NCI-H2081 treated with DMSO at 0.1 percent for 48 hours (cell line): ENCODE measurements around the gene FXYD5.

Experiments used
- DNase-seq: peaks from one replicate; lab custom pipeline; 2025; lab: John Stamatoyannopoulos, UW

The FXYD5 gene

GRCh38 chr19:35156673-35157014, 2.1 kb downstream of the FXYD5 start:
- DNase-seq, result no peak

DNA sequence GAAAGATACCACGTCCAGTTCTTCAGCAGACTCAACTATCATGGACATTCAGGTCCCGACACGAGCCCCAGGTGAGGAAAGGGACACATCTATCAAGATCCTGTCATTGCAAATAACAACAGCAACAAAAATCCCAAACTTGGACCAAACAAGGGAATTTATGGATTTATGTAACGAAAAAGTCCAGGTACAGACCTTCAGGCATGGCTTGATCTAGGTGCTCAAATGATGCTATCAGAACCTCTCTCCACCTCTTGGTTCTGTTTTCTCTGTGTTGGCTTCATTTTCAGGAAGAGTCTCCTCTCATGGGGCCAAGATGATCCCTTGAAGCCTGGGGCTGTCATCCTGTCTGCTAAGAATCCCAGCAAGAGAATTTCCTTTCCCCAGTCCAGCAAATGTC, 2.9 kb downstream of the FXYD5 start:
- DNase-seq, result no peak

DNA sequence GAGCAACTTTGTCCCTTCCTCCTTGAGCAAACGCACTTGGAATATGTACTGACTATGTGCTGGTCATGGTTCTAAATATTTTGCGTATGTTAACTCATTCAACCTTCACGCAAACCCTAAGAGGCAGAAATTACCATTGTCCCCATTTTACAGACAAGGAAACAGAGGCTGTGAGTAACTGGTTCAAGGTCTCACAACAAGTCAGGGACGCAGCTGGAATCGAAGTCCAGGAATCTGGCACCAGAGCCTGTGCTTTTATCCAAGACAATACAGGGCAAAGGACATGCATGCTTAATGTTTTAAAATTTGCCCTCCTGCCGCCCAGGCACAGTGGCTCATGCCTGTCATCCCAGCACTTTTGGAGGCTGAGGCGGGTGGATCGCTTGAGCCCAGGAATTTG, 5.1 kb downstream of the FXYD5 start:
- DNase-seq, result no peak

- no peak for DNase-seq
These were observed 6.3 kb downstream of the FXYD5 start for GRCh38 chr19:35160629-35161433.

DNA sequence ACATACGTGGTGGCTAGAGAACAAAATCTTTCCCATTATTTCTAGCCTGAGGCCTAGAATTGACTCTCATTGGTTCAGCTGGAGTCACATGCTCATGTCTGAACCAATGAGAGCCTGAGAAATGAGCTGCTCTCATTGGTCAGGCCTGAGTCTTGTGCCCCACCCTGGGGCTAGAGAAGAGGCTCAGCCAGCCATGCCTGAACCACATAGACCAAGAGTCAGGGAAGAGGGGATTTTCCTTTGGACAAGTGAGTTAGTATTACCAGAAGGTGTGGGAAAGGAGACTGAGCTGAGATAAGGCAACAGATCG, 6.9 kb downstream of the FXYD5 start:
- DNase-seq, result no peak

GRCh38 chr19:35162471-35163326, 8.2 kb downstream of the FXYD5 start:
- DNase-seq, result no peak

DNA sequence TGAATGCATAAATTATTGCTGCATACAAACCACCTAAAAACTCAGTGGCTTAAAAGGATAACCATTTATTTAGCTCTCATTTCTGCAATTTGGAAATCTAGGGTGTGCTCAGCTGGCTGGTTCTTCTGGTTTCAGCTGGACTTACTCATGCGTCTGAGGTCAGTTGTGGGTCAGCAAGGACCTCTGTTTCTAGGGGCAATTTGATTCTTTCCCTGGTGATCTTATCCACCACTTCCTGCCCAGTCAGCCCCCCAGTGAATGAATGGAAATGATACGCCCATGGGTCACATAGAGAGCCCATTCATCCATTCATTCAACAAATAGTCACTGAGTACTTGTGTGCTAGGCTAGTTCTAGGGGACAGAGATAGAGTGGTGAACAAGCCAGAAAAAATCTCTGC, 9.9 kb downstream of the FXYD5 start:
- DNase-seq, result no peak

GRCh38 chr19:35165200-35166058, 10.9 kb downstream of the FXYD5 start:
- DNase-seq, result no peak

DNA sequence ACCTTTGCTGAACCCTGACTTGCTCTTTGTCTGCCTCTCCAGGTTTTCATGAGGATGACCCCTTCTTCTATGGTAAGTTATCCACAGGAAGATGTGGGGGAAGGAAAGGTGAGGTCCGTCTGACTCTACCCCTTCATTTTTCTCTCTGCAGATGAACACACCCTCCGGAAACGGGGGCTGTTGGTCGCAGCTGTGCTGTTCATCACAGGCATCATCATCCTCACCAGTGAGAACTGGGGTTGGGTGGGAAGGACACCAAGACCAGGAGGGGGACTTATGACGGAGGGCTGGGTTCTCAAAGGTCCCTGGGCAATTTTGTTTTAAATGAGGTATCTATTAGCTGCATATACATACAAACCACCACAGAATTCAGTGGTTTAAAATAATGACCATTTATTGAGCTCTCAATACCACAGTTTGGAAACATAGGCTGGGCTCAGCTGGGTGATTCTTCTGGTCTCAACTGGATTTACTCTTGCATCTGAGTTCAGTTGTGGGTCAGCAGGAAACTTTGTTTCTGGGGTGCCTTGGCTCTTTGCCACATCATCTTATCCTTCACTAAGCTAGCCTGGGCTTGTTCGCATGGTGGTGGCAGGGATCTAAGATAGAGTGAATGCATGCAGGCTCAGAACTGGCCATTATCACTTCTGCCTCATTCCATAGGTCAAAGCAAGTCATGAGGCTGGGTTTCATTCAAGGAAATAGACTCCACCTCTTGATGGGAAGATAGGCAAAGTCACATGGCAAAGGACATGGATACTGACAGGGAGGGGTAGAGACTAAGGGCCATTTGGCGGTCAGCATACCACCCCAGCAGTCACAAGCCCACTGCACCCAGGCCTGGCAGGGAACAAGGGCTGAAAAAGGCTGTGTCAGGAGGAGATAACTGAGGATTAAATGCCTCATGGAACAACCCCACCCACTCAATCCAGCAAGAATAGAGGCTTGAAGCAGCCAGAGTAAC, 11.8 kb downstream of the FXYD5 start:
- DNase-seq, result no peak

DNA sequence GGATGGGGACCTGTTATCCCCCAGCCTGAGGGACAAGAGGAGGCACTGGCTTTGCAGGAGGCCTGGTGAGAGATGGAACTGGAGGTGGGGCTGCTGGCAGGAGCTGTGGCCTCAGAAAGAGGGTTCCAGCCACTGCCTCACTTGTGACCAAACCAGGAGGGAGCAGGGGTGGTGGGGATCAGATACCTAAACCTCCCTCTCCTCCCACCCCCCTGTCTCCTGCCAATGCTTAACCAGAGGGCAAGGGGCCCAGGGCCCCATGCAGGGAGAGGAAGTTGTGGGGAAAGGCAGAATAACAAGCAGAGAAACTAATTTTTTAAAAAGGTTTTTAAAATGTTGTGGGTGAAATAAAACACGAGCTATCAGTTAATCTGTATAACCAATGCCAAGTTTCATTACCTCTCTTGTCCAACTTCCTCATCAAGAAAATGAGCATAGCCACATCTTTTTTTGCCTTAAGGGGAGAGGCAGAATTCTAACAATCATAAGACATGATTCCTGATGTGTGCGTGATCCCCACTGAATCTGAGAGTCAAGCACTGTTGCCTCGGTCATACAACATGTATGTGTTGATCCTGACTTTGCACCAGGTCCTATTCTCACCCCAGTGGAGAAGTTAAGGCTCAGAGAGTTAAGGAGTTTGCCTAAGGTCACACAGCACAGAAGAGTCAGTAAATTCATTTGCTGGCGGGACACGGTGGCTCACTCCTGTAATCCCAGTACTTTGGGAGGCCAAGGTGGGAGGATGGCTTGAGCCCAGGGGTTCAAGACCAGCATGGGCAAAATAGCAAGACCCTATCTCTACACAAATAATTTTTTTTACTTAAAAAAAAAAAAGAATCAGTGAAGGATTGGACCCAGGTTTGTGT, 12.9 kb downstream of the FXYD5 start:
- no peak for DNase-seq

DNA sequence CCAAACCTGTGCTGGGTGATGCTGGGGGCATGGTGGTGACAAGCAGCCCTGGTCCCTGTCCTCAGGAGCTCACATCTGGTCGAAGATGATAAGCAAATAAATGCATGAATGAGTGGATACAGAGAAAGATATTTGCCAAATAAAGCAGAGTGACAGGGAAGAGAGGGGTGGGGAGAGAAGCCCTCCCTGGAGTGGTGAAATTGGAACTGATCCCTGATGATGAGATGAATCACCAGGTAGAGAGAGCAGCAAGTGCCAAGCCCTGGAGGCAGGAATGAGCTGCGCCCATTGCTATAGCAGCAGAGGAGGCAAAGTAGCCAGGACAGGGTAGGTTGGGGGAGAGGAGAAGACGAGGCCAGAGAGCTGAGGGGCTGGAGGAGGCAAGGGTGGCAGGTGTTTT, 13.7 kb downstream of the FXYD5 start:
- DNase-seq, result no peak

DNA sequence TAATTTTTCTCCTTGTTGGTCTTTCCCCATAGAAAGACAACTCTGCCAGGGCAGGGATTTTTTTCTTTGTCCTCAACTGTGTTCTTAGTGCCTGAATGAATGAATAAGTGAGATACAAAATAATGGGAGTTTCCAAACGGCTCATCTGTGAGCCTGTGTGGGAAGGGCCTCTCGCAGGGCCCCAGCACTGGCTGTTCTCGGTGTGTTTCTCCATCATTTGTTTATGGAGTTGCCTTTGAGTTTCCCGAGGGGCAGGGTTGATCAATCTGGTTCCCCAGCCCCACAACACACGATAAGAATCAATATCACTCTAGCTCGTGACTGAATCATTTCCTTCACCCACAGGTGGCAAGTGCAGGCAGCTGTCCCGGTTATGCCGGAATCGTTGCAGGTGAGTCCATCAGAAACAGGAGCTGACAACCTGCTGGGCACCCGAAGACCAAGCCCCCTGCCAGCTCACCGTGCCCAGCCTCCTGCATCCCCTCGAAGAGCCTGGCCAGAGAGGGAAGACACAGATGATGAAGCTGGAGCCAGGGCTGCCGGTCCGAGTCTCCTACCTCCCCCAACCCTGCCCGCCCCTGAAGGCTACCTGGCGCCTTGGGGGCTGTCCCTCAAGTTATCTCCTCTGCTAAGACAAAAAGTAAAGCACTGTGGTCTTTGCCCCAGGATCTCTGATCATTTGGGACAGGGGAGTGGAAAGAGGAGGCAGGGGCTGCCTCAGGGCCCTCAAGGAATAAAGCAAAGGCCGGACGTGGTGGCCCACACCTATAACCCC, 14.9 kb downstream of the FXYD5 start:
- no peak for DNase-seq

DNA sequence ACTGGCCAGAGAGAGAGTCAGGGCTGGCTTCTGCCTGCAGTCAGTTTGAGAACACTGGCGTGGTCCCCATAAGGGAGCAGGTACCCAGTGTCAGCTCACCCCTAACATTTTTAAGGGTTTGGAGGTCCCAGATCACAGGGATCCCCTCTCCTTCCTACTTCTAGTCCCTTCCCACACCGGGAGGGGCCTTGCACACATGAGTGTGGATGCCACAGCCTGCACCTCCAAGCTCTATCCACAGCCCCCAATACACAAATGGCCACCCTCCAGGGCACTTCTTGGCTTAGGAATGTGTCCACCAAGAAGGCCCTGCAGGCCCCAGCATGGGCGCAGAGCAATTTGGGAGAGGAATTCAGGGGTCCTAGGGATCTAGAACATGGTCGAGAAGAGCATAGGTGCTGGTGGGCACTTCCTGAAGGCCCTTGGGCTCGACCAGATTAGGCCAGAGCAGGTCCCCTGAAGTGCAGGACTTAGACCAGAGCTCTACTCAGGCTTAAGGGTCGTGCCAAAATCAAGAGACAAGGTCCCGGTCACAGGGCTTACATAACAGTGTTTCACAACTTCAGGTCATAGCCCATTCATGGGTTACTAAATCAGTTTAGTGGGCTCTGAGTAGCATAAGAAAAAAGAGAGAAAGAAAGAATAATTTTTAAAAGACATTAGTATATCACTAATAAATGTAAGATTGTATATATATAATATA, 16.0 kb downstream of the FXYD5 start:
- DNase-seq, result no peak

- no peak for DNase-seq
These were observed 17.2 kb downstream of the FXYD5 start for GRCh38 chr19:35171730-35172129.

DNA sequence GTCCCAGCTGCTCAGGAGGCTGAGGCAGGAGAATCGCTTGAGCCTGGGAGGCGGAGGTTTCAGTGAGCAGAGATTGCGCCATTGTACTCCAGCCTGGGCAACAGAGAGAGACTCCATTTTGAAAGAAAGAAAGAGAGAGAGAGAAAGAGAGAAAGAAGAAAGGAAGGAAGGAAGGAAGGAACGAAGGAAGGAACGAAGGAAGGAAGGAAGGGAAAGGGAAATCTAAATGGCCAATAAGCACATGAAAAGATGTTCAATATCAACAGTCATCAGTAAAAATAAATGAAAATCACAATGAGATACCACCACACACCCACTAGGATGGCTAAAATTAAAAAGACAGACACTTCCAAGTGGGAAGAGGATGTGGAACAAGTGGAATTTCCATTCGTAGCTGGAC, 19.7 kb downstream of the FXYD5 start:
- DNase-seq, result no peak

DNA sequence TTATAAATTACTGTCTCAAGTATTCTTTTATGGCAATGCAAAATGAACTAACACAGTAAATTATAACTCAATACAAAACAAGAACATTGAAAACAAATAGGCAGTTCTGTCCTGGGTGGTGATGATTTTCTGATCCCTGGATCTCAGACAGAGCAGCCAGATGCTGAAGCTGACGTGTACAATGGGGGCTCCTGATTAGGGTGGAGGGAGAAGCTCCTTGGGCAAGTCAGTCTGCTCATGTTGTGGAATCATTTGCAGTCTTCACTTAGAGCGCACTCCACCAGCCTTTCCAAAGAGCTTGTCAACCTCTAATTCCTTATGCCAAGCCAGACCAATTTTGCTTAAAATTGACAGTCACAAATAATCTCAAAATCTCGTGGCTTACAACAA, 21.6 kb downstream of the FXYD5 start:
- no peak for DNase-seq

DNA sequence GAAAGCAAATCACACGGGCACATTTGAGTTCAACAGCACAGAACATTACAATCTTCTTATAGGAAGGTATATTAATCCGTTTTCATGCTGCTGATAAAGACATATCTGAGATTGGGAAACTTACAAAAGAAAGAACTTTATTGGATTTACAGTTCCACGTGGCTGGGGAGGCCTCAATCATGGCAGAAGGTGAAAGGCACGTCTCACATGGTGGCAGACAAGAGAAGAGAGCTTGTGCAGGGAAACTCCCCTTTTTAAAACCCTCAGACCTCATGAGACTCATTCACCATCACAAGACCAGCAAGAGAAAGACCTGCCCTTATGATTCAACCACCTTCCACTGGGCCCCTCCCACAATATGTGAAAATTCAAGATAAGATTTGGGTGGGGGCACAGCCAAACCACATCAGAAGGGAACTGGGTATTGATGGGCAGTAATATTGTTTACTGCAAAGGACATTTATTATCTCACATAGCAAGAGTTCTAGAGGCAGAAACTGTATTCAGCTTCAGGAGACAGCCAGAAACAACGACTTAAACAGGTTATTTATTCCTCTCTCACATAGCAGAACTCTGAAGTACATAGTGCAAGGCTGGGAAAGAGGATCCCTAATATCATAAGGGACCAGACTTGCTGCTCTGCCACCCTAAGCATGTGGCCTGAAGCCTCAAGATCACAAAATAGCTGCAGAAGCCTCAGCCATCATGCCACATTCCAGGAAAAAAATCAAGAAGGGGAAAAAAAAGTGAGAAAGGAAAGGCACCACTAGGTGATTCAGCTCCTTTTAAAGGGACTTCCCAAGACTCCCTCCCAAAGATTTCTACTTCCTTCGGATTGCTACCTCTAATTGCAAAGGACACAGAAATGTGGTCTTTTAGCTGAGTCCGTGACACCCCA, 23.1 kb downstream of the FXYD5 start:
- DNase-seq, result no peak

- DNase-seq, result no peak
These were observed 24.2 kb downstream of the FXYD5 start for GRCh38 chr19:35178701-35179100.
